Osteoblast (primary cell): ENCODE data around the gene PRKCB. TPM values are rescaled to one million over a fixed set of nuclear protein-coding genes. Genes with fewer than 3 reads are reported as not detected.

ENCODE experiments used
- DNase-seq: peaks from one replicate; pipeline ENCODE4 v3.0.0; 2011; ENCODE audit warnings: low spot score, mixed read lengths; ENCODE audit not compliant: insufficient read length; ENCODE audit errors: missing footprints
- H2AFZ ChIP-seq: 2 replicates; pipeline ENCODE4 v1.6.0; 2011; ENCODE audit warnings: mild to moderate bottlenecking, low read length
- H3K27ac ChIP-seq: 2 replicates; pipeline ENCODE4 v1.5.1; 2011; ENCODE audit warnings: mild to moderate bottlenecking, low read depth, low read length, moderate library complexity
- H3K27me3 ChIP-seq: 2 replicates; pipeline ENCODE4 v1.6.0; 2012; ENCODE audit warnings: mild to moderate bottlenecking, control low read depth, inconsistent platforms, low read length, moderate library complexity; ENCODE audit not compliant: insufficient read depth
- H3K36me3 ChIP-seq: 2 replicates; pipeline ENCODE4 v1.5.1; 2011; ENCODE audit warnings: mild to moderate bottlenecking, low read length, control low read depth, moderate library complexity; ENCODE audit not compliant: insufficient read depth
- H3K4me1 ChIP-seq: 2 replicates; pipeline ENCODE4 v1.5.1; 2011; ENCODE audit warnings: mild to moderate bottlenecking, low read length, control low read depth, moderate library complexity; ENCODE audit not compliant: insufficient read depth
- H3K4me2 ChIP-seq: 2 replicates; pipeline ENCODE4 v1.6.0; 2011; ENCODE audit warnings: mild to moderate bottlenecking, low read length; ENCODE audit not compliant: insufficient read depth
- H3K4me3 ChIP-seq: fragments of 200-600 bp; sonication (generic); 3 replicates; pipeline ENCODE4 v1.5.1; 2012; ENCODE audit warnings: mild to moderate bottlenecking, low read length, inconsistent platforms; ENCODE audit not compliant: insufficient read depth
- H3K79me2 ChIP-seq: 2 replicates; pipeline ENCODE4 v1.6.0; 2012; ENCODE audit warnings: mild to moderate bottlenecking, low read length, control low read depth, inconsistent platforms; ENCODE audit not compliant: insufficient read depth
- H3K9me3 ChIP-seq: 2 replicates; pipeline ENCODE4 v1.5.1; 2011; ENCODE audit warnings: low read depth, low read length, control low read depth
- H4K20me1 ChIP-seq: 2 replicates; pipeline ENCODE4 v1.6.0; 2012; ENCODE audit warnings: mild to moderate bottlenecking, low read length, control low read depth; ENCODE audit not compliant: insufficient read depth
- CTCF ChIP-seq: IDR thresholded peaks from 2 replicates; pipeline ENCODE4 v1.5.1; 2011; ENCODE audit warnings: mild to moderate bottlenecking, low read depth, low read length, moderate library complexity; ENCODE audit errors: extremely low read depth
- total RNA-seq: library from RNA; depleted of rRNA; stranded (reverse); fragments of >200 nt; gene quantifications from 2 replicates; pipeline ENCODE4 v1.2.3, GENCODE V29; 2012

Gene PRKCB
- total RNA-seq, 1 donor: under 0.01 TPM

- H3K27me3 ChIP-seq: no peaks in the 10 kb centered on the region
- no peak overlapping the region for H3K4me3 ChIP-seq
- no peak for TF ChIP-seq CTCF
Observed at GRCh38 chr16:23940111-23940510, 104.3 kb downstream of the PRKCB start.

GRCh38 chr16:23941025-23941424, 105.2 kb downstream of the PRKCB start:
- Histone ChIP-seq H4K20me1 (no peaks in the 10 kb centered on the region), H3K79me2 (no peaks in the 10 kb centered on the region), H3K9me3 (no peaks in the 10 kb centered on the region), H2AFZ (no peak overlapping the region), H3K4me3 (no peak overlapping the region), H3K4me2 (no peak overlapping the region), H3K27ac (no peak overlapping the region), H3K27me3 (no peaks in the 10 kb centered on the region), H3K4me1 (no peaks in the 10 kb centered on the region), H3K36me3 (no peaks in the 10 kb centered on the region)
- no peak for TF ChIP-seq CTCF
- no peak for DNase-seq

More at GRCh38 chr16:23940111-23940510, 104.3 kb downstream of the PRKCB start:
- Histone ChIP-seq H3K4me2 (no peak overlapping the region), H3K27ac (no peak overlapping the region), H4K20me1 (no peaks in the 10 kb centered on the region), H2AFZ (no peak overlapping the region), H3K36me3 (no peaks in the 10 kb centered on the region), H3K4me1 (no peaks in the 10 kb centered on the region), H3K79me2 (no peaks in the 10 kb centered on the region), H3K9me3 (no peaks in the 10 kb centered on the region)
- no peak for DNase-seq

- no peak overlapping the region for H2AFZ ChIP-seq
- TF ChIP-seq CTCF: no peak
- H3K9me3 ChIP-seq: no peaks in the 10 kb centered on the region
Observed at GRCh38 chr16:23941963-23942564, 106.3 kb downstream of the PRKCB start.

GRCh38 chr16:23943604-23944003, 107.8 kb downstream of the PRKCB start:
- TF ChIP-seq CTCF: no peak
- DNase-seq: no peak
- no peak overlapping the region for H3K4me2 ChIP-seq

More at GRCh38 chr16:23941963-23942564, 106.3 kb downstream of the PRKCB start:
- Histone ChIP-seq H3K27me3 (no peaks in the 10 kb centered on the region), H3K4me2 (no peak overlapping the region), H3K79me2 (no peaks in the 10 kb centered on the region), H3K4me1 (no peaks in the 10 kb centered on the region), H3K36me3 (no peaks in the 10 kb centered on the region), H3K27ac (no peak overlapping the region), H4K20me1 (no peaks in the 10 kb centered on the region), H3K4me3 (no peak overlapping the region)
- no peak for DNase-seq

More at GRCh38 chr16:23943604-23944003, 107.8 kb downstream of the PRKCB start:
- no peaks in the 10 kb centered on the region for H3K79me2 ChIP-seq
- H3K4me1 ChIP-seq: no peaks in the 10 kb centered on the region
- no peaks in the 10 kb centered on the region for H3K27me3 ChIP-seq
- H4K20me1 ChIP-seq: no peaks in the 10 kb centered on the region
- no peaks in the 10 kb centered on the region for H3K36me3 ChIP-seq
- no peak overlapping the region for H3K4me3 ChIP-seq
- no peak overlapping the region for H3K27ac ChIP-seq
- no peaks in the 10 kb centered on the region for H3K9me3 ChIP-seq
- H2AFZ ChIP-seq: no peak overlapping the region
